ENCODE data around the gene AEBP1.

GRCh38 chr7:44100458-44101302 is 3.5 kb upstream of the AEBP1 start:
- no peak for TF ChIP-seq CTCF (IDR thresholded peaks at IDR 0.05)
- no peak for TF ChIP-seq POLR2AphosphoS5 (IDR thresholded peaks at IDR 0.05)
- TF ChIP-seq EP300 (IDR thresholded peaks at IDR 0.05; ENCODE audit: low read depth), result no peak
